Smooth muscle cell (in vitro differentiated cells): ENCODE results near the gene GDAP2. TPM values are rescaled to one million over a fixed set of nuclear protein-coding genes. Genes with fewer than 3 reads are reported as not detected.

Source experiments
- DNase-seq: peaks from one replicate; lab custom pipeline; 2025; ENCODE audit not compliant: unreplicated experiment; lab: John Stamatoyannopoulos, UW
- H2AFZ ChIP-seq: fragments of 200-600 bp; sonication (generic); 2 replicates; pipeline ENCODE4 v1.6.0; 2016; ENCODE audit warnings: antibody characterized with exemption, low read depth, mild to moderate bottlenecking
- H3F3A ChIP-seq: fragments of 200-600 bp; sonication (generic); 2 replicates; pipeline ENCODE4 v1.6.0; 2017; ENCODE audit warnings: antibody characterized with exemption, low read depth
- H3K27ac ChIP-seq: fragments of 200-600 bp; sonication (generic); 2 replicates; pipeline ENCODE4 v1.5.1; 2016; ENCODE audit warnings: low read depth, mild to moderate bottlenecking
- H3K27me3 ChIP-seq: fragments of 200-600 bp; sonication (generic); 2 replicates; pipeline ENCODE4 v1.6.1; 2016; ENCODE audit warnings: low read depth, mild to moderate bottlenecking
- H3K36me3 ChIP-seq: fragments of 200-600 bp; sonication (generic); 2 replicates; pipeline ENCODE4 v1.5.1; 2016; ENCODE audit warnings: low read depth
- H3K4me1 ChIP-seq: fragments of 200-600 bp; sonication (generic); 2 replicates; pipeline ENCODE4 v1.5.1; 2016; ENCODE audit warnings: low read depth
- H3K4me2 ChIP-seq: fragments of 200-600 bp; sonication (generic); 2 replicates; pipeline ENCODE4 v1.6.0; 2016; ENCODE audit warnings: mild to moderate bottlenecking
- H3K4me3 ChIP-seq: fragments of 200-600 bp; sonication (generic); 2 replicates; pipeline ENCODE4 v1.5.1; 2016; ENCODE audit warnings: mild to moderate bottlenecking
- H3K79me2 ChIP-seq: fragments of 200-600 bp; sonication (generic); 2 replicates; pipeline ENCODE4 v1.6.0; 2016; ENCODE audit warnings: low read depth, mild to moderate bottlenecking
- H3K9ac ChIP-seq: fragments of 200-600 bp; sonication (generic); 2 replicates; pipeline ENCODE4 v1.6.0; 2016; ENCODE audit warnings: low read depth
- H3K9me3 ChIP-seq: fragments of 200-600 bp; sonication (generic); replicated peaks from 2 replicates; pipeline ENCODE4 v1.5.1; 2016; ENCODE audit warnings: low read depth
- H4K20me1 ChIP-seq: fragments of 200-600 bp; sonication (generic); 2 replicates; pipeline ENCODE4 v1.6.0; 2016; ENCODE audit warnings: low read depth
- WGBS: methylation state at CpG from one replicate; pipeline ENCODE4 v1.1.7; 2016; ENCODE audit warnings: low lambda C conversion rate; 5-methylcytosine and 5-hydroxymethylcytosine counted together
- polyA plus RNA-seq: library from polyadenylated mRNA; unstranded; fragments of >200 nt; fragmentation: Nextera tagmentation; extraction: Ambion mirVana; gene quantifications from 2 replicates; pipeline ENCODE4 v1.2.1, GENCODE V29; 2016
- total RNA-seq: library from RNA; depleted of rRNA; stranded (reverse); fragments of >200 nt; gene quantifications from 2 replicates; pipeline ENCODE4 v1.2.3, GENCODE V29; 2014
- TF ChIP-seq, protein P1 (sequence below): fragments of 200-600 bp; sonication (generic); IDR thresholded peaks from 2 replicates; pipeline ENCODE4 v1.5.1; 2017; ENCODE audit warnings: borderline replicate concordance, mild to moderate bottlenecking, antibody characterized with exemption; ENCODE audit not compliant: insufficient read depth, poor library complexity, severe bottlenecking

GDAP2 gene
- total and polyA plus RNA-seq, 2 experiments from 2014 or later, result 10.5 to 30.1 TPM

DNA sequence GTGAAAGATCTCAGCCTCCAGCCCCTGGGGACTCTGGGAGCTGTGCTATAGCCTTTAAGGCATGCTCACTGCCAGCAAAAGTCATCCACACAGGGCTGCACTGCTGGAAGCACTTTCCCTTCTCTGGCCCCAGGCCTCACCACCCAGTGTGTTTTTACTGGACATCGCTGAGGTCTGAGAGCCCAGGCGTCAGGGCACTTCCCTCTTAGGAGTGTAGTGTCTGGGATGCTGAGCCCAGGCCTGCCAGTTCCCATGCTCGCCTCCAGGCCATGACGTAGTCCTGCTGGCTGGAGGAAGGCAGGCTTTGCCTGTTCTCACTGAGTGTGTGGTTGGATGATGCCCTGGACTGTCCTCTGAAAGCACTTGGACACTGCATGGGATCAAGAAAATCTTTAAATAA lies 101.2 kb downstream of the GDAP2 start:
- Histone ChIP-seq H3K9me3 (no peaks in the 10 kb centered on the region), H2AFZ (peak overlapping the region; percentile 27), H3K4me1 (peaks cover 5% of the 10 kb centered on the region), H4K20me1 (no peaks in the 10 kb centered on the region), H3K36me3 (no peaks in the 10 kb centered on the region), H3K27ac (peak overlapping the region; percentile 79), H3K9ac (no peak overlapping the region), H3K4me2 (peak overlapping the region; percentile 45), H3K4me3 (no peak overlapping the region), H3F3A (peaks cover 16% of the 10 kb centered on the region), H3K79me2 (no peaks in the 10 kb centered on the region), H3K27me3 (no peaks in the 10 kb centered on the region)
- DNase-seq, result peak; percentile 22
- 9% methylated on average over 4 of the region's 4 CpGs for WGBS
- TF ChIP-seq, protein P1, sequence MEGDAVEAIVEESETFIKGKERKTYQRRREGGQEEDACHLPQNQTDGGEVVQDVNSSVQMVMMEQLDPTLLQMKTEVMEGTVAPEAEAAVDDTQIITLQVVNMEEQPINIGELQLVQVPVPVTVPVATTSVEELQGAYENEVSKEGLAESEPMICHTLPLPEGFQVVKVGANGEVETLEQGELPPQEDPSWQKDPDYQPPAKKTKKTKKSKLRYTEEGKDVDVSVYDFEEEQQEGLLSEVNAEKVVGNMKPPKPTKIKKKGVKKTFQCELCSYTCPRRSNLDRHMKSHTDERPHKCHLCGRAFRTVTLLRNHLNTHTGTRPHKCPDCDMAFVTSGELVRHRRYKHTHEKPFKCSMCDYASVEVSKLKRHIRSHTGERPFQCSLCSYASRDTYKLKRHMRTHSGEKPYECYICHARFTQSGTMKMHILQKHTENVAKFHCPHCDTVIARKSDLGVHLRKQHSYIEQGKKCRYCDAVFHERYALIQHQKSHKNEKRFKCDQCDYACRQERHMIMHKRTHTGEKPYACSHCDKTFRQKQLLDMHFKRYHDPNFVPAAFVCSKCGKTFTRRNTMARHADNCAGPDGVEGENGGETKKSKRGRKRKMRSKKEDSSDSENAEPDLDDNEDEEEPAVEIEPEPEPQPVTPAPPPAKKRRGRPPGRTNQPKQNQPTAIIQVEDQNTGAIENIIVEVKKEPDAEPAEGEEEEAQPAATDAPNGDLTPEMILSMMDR, result no peak

DNA sequence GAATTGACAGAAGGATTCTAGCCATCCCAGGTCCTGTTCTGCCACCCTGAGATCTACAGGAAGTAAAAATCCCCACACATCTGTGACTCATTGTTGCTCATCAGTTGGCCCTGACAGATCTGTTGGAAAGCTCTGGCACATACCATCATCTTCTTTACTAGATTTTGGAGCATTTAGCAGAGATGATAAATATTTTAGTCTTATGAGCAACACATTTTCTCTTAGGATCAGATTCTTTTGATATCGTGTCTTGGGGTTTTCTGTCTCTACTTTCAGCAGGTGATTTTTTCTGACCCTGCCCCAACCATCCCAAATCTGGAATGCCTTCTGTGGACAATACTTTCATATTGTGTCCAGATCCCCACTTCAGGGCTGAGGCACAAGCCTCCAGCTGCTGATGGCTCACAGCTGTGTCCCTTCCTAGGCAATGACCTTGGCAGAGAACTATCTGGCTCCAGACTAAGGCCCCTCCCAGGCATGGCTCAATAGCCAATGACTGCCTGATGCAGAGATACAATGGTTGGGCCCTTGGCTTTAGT lies 102.8 kb downstream of the GDAP2 start:
- no peak for DNase-seq

DNA sequence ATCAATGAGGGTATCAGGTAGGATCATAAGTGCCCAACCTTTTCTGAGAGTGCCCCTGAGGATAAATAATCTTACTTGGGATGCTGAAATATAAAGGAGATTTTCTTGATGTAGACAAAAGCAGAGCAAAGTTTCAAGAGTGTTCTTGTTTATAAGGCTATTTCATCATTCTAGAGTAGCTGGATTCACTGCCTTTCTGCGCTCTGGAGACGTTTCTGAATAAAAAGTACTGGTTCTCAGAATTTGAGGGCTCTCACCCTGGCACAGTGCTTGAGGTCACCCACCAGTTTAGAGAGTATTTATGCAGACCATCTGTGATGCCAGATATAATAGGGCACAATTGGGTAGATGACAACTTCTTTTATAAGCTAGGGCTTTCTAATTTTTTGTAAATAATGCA lies 103.3 kb downstream of the GDAP2 start:
- Histone ChIP-seq H3K27me3 (no peaks in the 10 kb centered on the region), H3K4me2 (peak overlapping the region; percentile 26), H3K9ac (peak overlapping the region; percentile 7), H3K4me3 (no peak overlapping the region), H2AFZ (no peak overlapping the region), H3K4me1 (peaks cover 10% of the 10 kb centered on the region), H3F3A (peaks cover 16% of the 10 kb centered on the region), H3K27ac (peak overlapping the region; percentile 79), H4K20me1 (no peaks in the 10 kb centered on the region), H3K9me3 (no peaks in the 10 kb centered on the region), H3K79me2 (no peaks in the 10 kb centered on the region), H3K36me3 (no peaks in the 10 kb centered on the region)
- TF ChIP-seq, protein P1, result no peak
- 63% methylated on average over 2 of the region's 2 CpGs for WGBS
- no peak for DNase-seq

More for the DNA sequence above, 102.8 kb downstream of the GDAP2 start:
- WGBS, result 24% methylated on average over 1 of the region's 1 CpG
- TF ChIP-seq, protein P1, result no peak
- peak overlapping the region; percentile 55 for H3K4me2 ChIP-seq
- H3K27me3 ChIP-seq, result no peaks in the 10 kb centered on the region
- no peak overlapping the region for H2AFZ ChIP-seq
- H3K4me1 ChIP-seq, result peaks cover 5% of the 10 kb centered on the region
- no peaks in the 10 kb centered on the region for H3K36me3 ChIP-seq
- no peak overlapping the region for H3K9ac ChIP-seq
- H3K4me3 ChIP-seq, result no peak overlapping the region
- peak overlapping the region; percentile 79 for H3K27ac ChIP-seq
- no peaks in the 10 kb centered on the region for H4K20me1 ChIP-seq
- no peaks in the 10 kb centered on the region for H3K9me3 ChIP-seq
- H3F3A ChIP-seq, result peaks cover 16% of the 10 kb centered on the region
- no peaks in the 10 kb centered on the region for H3K79me2 ChIP-seq

GRCh38 chr1:117825414-117825813 lies 104.0 kb downstream of the GDAP2 start:
- no peaks in the 10 kb centered on the region for H3K9me3 ChIP-seq
- peak overlapping the region; percentile 7 for H3K9ac ChIP-seq
- no peaks in the 10 kb centered on the region for H3K27me3 ChIP-seq
- no peak overlapping the region for H2AFZ ChIP-seq
- TF ChIP-seq, protein P1, result no peak
- peaks cover 16% of the 10 kb centered on the region for H3F3A ChIP-seq
- no peaks in the 10 kb centered on the region for H3K36me3 ChIP-seq
- H3K79me2 ChIP-seq, result no peaks in the 10 kb centered on the region
- H3K27ac ChIP-seq, result peak overlapping the region; percentile 79
- no peak overlapping the region for H3K4me2 ChIP-seq
- no peaks in the 10 kb centered on the region for H4K20me1 ChIP-seq
- no peak for DNase-seq
- 81% methylated on average over 2 of the region's 2 CpGs for WGBS
- H3K4me3 ChIP-seq, result no peak overlapping the region
- peaks cover 10% of the 10 kb centered on the region for H3K4me1 ChIP-seq
